HG03108 (cell line): Measurements from ENCODE around the gene CSNK1E.

Experiments
- ATAC-seq: cut with Tn5 transposase; IDR thresholded peaks from one replicate; pipeline ENCODE4 v1.9.1; 2021; ENCODE audit warnings: moderate library complexity; ENCODE audit not compliant: unreplicated experiment

The CSNK1E gene

DNA sequence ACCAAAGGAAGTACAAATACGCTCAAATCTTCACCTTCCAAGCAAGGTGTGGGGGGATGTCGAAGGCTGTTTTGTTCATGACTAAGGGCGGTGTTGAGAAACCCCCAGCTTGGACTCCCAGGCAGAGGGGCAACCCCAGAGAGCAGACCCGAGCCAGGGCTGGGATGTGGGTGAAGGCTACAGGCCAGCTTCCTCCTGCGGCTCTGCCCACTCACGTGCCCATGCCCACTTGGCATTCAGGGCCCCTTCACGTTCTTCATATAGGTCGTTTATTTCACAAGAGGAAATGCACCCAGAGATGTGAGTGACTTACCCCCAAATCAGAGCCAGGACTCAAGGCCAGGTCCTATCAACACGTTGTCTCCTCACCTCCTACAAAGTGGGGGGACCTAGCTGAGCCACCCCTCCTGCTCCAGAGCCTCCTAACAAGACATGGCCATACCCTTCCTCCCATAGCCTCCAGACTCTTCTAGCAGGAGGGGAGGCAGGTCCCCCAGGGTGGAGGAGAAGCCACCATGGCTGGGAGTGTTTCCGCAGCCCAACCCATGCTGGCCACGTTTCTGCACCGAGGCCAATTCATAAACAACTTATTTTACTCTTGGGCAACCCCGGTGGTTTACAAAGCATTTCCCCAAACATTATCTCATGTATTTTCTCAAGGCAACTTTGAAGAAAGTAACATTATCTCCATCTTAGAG is 66.4 kb downstream of the CSNK1E start:
- no peak for ATAC-seq

DNA sequence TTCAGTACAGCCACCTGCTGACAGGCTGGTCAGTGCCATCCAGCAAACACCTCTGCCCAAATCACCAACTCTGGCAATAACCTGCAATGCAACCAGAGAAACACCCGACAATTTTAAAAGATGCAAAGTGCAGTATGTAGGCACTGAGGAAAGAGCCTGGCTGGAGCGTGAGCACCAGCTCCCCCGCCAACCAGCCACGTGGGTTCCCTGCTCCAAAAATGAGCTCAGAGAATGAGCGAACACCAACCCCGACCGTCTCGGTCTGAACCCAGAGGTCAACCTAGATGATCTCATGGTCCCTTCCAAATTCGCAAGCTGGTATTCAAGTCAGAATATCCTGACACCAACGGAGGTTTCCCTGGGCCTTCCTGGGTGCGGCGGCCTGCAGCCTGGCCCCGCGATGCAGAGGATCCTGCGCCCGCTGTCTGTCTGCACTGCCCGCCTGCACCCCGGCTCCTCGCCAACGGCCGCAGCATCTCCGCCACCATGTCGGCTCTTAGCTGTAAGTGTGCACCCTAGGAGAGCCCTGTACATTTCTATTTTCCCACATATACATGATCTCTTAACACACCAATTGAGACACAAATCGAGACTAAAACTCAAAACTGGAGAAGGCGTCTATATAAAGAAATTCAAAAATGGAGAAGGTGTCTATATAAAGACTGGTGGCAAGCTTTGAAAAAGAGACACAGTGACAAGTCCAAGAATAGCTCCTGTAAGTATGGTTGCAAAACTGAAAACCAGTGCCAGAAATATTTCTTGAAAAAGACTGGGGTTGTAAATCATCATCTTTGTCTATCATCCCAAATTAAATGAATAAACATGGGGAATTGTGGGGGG is 67.2 kb downstream of the CSNK1E start:
- no peak for ATAC-seq

DNA sequence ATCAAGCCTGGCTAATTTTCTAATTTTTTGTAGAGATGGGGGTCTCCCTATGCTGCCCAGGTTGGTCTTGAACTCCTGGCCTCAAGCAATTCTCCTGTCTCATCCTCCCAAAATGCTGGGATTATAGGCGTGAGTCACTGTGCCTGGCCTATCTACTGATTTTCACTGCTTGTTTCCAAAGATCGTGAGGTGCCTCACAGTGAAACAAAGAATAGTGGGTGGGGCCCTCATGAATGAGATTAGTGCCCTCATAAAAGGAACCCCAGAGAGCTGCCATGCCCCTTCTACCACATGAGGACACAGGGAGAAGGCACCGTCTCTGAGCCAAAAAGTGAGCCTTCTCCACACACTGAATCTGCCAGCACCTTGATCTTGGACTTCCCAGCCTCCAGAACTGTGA is 67.9 kb downstream of the CSNK1E start:
- no peak for ATAC-seq

DNA sequence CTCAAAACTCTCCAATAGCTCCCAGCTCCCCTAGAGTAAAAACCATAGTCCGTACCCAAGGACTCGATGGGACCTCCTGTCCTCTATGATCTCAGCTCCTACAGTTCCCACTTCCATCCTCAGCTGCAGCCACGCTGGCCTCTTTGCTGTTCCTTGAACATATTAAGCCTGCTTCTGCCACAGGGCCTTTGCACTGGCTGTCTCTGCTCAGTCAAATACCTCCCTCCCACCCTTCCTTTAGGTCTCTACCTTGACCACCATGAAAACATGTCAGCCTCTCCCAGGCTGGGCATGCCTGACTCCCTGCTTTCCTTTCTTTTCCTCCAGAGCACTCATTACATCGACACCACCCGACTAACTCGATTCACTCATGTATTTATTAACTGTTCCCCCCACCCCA is 69.0 kb downstream of the CSNK1E start:
- no peak for ATAC-seq

DNA sequence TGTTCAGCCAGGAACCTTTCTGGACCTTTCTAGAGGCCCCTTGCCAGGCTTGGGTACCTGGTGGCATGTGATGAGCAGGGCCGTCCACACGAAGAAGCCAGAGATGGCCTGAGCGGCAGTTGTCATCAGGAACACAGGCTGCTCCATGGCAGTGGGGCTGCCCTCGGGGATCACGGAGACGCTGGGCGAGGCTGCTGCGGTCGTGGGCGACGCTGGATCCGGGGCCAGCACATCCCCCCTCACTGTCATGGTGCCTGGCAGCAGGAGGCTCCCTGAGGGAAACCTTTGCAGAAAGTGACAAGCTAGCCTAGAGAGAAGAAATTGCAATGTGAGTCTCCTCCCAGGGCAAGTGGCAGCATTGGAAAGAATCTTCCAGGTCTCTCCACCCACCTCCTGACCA is 69.5 kb downstream of the CSNK1E start:
- ATAC-seq: no peak

DNA sequence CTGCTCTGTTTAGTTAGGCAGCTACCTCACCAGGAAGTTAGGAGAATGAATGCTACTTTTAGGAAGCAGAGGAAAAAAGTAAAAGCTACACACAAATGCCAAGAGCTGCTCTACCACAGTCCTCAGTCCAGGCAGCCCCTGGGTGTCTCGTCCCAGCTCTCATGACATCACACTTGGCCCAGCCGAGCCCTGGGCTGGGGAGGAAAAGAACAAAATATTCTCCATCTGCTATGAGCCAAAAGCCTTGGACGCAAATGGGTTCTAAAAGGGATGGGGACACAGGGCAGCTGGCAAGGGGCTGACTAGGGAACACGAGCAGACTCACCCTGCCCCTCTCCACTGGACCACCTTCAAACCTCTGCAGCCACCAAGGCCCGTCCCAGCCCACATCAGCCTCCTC is 70.5 kb downstream of the CSNK1E start:
- no peak for ATAC-seq

DNA sequence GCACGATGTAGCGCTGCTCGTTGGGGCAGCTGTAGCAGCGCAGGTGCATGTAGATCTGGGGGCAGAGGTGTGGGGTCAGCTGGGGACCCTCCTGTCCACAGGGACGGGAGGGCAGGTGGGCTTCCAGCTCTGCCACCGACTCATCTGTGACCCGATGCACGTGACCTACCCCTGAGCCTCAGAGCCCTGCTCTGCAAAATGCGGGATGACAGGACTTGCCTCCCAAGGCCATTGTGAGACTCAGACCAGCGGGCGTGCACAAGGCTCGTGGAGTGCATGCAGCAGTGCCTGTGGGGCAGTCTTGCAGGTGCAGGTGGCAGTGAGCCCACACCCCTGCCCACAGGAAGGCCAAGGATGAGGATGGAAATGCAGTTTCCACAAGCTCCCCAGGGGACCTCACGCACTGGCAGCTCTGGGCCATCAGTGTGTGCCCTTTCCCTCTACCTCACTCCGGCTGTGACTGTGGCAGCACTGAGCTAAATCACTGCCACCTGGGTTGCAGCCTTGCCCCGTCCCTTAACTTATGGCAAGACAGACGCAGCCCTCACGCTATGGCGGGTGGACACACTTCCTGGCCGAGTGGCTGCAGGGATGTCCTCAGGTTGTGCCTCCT is 71.1 kb downstream of the CSNK1E start:
- no peak for ATAC-seq

DNA sequence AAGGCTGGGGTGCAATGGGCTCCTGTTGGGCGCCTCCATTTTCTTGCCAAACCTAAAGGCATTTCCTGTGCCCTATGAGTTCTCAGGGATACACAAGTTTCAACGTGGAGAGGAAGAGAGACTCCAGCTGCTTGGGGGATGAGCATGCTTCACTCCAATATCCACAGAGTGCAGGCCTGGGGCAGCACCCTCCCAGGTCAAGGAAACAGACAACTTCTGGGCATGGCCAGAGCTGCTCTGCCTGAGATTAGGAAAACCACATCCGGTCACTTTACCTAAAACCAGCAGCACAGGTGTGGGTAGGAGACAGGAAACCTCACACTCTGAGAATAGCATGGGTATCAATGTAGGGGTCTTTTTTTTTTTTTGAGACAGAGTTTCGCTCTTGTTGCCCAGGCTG is 73.1 kb downstream of the CSNK1E start:
- ATAC-seq: no peak

DNA sequence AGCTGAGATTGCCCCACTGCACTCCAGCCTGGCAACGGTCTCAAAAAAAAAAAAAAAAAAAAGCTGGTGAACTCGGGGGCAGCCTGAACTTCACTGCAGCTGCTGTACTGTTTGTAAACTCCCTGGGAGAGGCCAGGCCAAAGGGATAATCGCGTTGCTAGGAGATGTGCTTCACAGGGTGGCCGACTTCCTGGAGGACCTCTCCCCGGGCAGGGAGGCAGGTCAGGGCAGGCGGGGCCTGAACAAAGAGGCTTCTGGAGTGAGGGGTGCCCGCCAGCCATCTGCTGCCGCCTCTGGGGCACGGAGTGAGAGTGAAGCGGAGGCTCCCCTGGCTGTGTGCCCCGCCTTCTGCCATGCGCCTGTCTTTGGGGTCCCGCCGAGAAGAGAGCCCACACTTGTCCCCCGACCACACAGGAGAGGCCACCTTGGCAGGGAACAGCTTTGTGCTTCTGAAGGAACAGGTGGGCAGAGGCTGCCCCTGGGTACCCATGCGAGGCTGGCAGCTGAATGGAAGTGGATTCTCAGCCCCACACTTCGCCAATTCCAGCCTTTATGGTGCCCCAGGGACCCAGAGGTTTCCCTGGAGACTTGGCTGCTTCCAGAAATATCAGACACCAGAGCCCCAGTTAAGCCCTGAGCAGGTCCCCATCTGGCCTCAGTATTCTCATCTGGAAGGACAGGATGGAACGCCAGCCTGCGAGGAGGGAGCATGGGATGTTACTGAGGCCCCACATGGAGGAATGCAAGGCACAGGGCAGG is 74.0 kb downstream of the CSNK1E start:
- ATAC-seq: no peak

DNA sequence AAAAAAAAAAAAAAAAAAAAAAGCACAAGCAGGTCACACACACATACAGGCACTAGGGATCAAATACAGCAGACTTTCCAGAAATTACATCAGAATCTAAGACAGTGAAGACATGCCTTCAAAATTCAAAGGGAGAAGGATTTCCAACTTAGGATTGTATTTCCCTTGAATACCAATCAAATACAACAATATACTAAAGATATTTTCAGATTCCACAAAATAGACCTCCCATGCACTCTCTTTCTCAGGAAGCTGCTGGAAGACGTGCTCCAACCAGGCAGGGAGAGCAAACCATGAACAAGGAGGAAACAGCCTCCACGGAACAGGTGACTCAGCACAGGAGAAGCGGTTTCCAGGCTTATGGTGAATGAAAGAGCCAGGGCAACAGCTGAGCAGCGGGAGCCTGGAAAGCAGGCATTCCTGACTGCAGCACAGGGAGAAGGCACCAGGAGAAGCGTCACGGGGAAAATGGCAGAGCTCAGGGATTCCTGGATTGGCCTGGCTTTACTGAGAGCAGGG is 76.4 kb downstream of the CSNK1E start:
- ATAC-seq: no peak
